HAP-1 (cell line): ENCODE measurements around the gene DYRK1A.

Experiments
- DNase-seq, 2 experiments: peaks; one replicate each; pipeline ENCODE4 v3.0.0-alpha.2; 2016 to 2020; ENCODE audit warnings: low spot score in 2 of 2
- H3K27me3 ChIP-seq: fragments of 250-450 bp; sonication (Bioruptor Pico); 2 replicates; pipeline ENCODE4 v1.5.1; 2020; ENCODE audit warnings: low read depth, mild to moderate bottlenecking, moderate library complexity
- H3K36me3 ChIP-seq: fragments of 250-450 bp; sonication (Bioruptor Pico); replicated peaks from 2 replicates; pipeline ENCODE4 v1.5.1; 2020; ENCODE audit warnings: mild to moderate bottlenecking
- H3K4me1 ChIP-seq: fragments of 250-450 bp; sonication (Bioruptor Pico); 2 replicates; pipeline ENCODE4 v1.5.1; 2020; ENCODE audit warnings: mild to moderate bottlenecking
- H3K4me3 ChIP-seq: fragments of 250-450 bp; sonication (Bioruptor Pico); 2 replicates; pipeline ENCODE4 v1.5.1; 2020; ENCODE audit warnings: mild to moderate bottlenecking, moderate library complexity
- H3K9me3 ChIP-seq: fragments of 250-450 bp; sonication (Bioruptor Pico); 2 replicates; pipeline ENCODE4 v1.5.1; 2020; ENCODE audit warnings: mild to moderate bottlenecking, moderate library complexity
- in situ Hi-C: fragments of 300-500 bp; cut with MboI; formaldehyde crosslinking; loops from 3 replicates; pipeline ENCODE4 v1.14.3; 2020; ENCODE audit warnings: low sequenced_read_pairs, inconsistent platforms, mixed read lengths

Gene DYRK1A

GRCh38 chr21:37407719-37408420, 41.3 kb downstream of the DYRK1A start:
- peaks cover 15% of the 10 kb centered on the region for H3K4me1 ChIP-seq

GRCh38 chr21:37408464-37409193, 42.1 kb downstream of the DYRK1A start:
- H3K9me3 ChIP-seq, result no peaks in the 10 kb centered on the region
- no peaks in the 10 kb centered on the region; the same call in 1 of the 2 replicates for H3K36me3 ChIP-seq
- no peak for DNase-seq
- in situ Hi-C loops, result no loop called here
- H3K27me3 ChIP-seq, result no peaks in the 10 kb centered on the region
- H3K4me1 ChIP-seq, result peaks cover 15% of the 10 kb centered on the region
- no peak overlapping the region for H3K4me3 ChIP-seq

More at GRCh38 chr21:37407719-37408420, 41.3 kb downstream of the DYRK1A start:
- no peak overlapping the region for H3K4me3 ChIP-seq
- DNase-seq, result peak; percentile 40 to 49
- no peaks in the 10 kb centered on the region for H3K9me3 ChIP-seq
- H3K36me3 ChIP-seq, result no peaks in the 10 kb centered on the region; the same call in 1 of the 2 replicates
- in situ Hi-C loops, result no loop called here
- no peaks in the 10 kb centered on the region for H3K27me3 ChIP-seq

GRCh38 chr21:37410639-37411038, 44.1 kb downstream of the DYRK1A start:
- H3K4me3 ChIP-seq, result no peak overlapping the region
- no peaks in the 10 kb centered on the region for H3K9me3 ChIP-seq
- no peaks in the 10 kb centered on the region for H3K27me3 ChIP-seq
- no peaks in the 10 kb centered on the region; the same call in 1 of the 2 replicates for H3K36me3 ChIP-seq
- peaks cover 12% of the 10 kb centered on the region for H3K4me1 ChIP-seq
- no peak for DNase-seq
- in situ Hi-C loops, result no loop called here

- Histone ChIP-seq H3K36me3 (no peaks in the 10 kb centered on the region; the same call in 1 of the 2 replicates), H3K4me3 (no peak overlapping the region), H3K9me3 (no peaks in the 10 kb centered on the region), H3K4me1 (peaks cover 11% of the 10 kb centered on the region), H3K27me3 (no peaks in the 10 kb centered on the region)
- no peak for DNase-seq
- in situ Hi-C loops, result no loop called here
These were observed 46.2 kb downstream of the DYRK1A start for GRCh38 chr21:37412603-37413360.

DNA sequence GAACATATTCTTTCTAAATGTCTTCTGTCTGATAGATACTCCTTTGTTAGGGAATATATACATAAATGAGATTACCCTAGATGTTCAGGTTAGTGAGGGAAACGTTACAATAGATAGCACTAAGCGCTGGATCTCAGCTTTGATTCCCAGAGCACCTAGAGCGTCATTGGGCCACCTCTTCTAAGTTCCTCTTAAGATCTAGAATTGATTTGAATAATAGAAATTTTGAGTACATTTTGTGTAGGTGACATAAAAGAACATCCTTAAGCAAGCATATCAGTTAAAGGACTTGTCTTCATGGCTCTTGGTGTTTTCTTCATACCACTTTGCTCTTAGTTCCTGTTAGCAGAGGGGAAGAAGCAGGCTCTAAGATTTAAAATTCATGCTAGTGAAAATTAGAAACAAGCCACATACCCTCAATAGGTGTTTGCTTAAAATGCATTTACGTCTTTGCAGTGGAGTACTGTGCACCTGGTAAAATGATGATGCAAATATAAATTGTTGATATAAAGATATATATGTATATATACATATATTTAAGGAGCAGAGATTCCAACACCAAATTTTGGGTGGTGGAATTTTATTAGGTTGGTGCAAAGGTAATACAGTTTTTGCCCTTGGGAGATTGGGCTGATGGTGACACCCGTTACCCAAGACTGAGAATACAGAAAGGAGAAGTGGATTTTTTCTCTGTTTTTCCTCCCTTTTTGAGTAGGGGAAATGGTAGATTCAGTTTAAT, 47.1 kb downstream of the DYRK1A start:
- in situ Hi-C loops, result no loop called here
- peaks cover 10% of the 10 kb centered on the region for H3K4me1 ChIP-seq
- no peaks in the 10 kb centered on the region for H3K27me3 ChIP-seq
- no peak overlapping the region for H3K4me3 ChIP-seq
- no peak for DNase-seq
- no peaks in the 10 kb centered on the region; the same call in 1 of the 2 replicates for H3K36me3 ChIP-seq
- no peaks in the 10 kb centered on the region for H3K9me3 ChIP-seq

DNA sequence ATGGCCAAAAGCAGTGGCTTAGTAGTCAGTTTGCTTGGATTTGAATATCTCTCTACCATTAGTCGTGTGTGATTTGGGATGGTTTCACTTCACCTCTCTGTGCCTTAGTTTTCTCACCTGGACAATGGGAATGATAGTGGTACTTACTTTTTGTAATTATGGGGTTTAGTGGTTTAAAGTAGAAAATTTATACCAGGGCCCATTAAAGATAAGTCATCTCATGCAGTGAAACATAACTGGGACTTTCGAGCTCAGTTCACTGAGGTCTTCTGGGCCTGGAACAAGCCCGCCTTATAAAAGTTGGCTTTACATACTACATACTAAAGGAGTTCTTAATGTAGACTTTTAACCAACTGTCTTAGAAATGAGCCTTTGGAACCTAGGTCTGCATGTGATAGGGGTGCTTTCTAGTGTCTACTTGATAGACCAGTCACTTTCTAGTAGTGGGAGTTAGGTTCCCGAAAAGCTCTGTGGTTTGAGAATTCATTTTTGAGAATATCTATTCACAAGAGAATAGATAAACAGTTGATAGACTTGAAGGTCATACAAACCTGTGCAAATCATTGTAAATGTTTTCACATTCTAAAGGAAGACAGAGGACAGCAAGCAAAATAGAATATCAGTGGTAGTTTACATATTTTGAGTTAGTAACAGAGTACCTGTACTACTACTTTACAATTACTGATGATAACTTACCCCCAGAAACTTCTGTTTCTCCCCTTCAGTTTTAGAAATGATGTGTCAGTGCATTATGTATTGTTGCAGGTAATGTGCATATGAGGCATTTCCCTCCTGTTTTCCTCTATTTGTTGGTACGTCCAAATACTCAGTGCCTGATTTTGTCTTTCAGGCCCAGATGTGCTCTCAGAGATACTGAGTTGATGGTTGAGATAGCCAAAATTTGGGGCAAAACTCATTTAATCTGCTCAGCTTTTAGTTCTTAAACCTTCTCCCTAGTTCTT, 48.0 kb downstream of the DYRK1A start:
- no peak for DNase-seq
- no peaks in the 10 kb centered on the region; the same call in 1 of the 2 replicates for H3K36me3 ChIP-seq
- in situ Hi-C loops, result no loop called here
- H3K4me1 ChIP-seq, result peaks cover 10% of the 10 kb centered on the region
- H3K27me3 ChIP-seq, result no peaks in the 10 kb centered on the region
- H3K4me3 ChIP-seq, result no peak overlapping the region
- H3K9me3 ChIP-seq, result no peaks in the 10 kb centered on the region

- Histone ChIP-seq H3K27me3 (no peaks in the 10 kb centered on the region), H3K4me1 (peaks cover 10% of the 10 kb centered on the region), H3K36me3 (no peaks in the 10 kb centered on the region; the same call in 1 of the 2 replicates), H3K9me3 (no peaks in the 10 kb centered on the region), H3K4me3 (no peak overlapping the region)
- no peak for DNase-seq
- in situ Hi-C loops, result no loop called here
These were observed 49.4 kb downstream of the DYRK1A start for GRCh38 chr21:37415939-37416338.

DNA sequence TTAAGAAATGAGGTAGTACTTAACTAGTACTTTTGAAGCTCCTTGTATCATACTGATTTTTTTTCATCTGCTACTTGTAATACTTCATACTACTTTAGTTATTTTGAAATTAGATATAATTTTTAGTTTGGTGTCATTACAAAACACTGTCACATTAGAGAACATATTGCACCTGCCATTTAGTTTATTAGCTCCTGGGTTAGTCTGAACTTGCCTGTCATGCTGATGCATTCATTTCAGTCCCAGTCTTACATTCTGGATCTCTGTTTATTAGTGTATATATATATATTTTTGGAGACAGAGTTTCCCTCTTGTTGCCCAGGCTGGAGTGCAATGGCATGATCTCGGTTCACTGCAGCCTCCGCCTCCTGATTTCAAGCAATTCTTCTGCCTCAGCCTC, 50.3 kb downstream of the DYRK1A start:
- H3K4me3 ChIP-seq, result no peak overlapping the region
- no peaks in the 10 kb centered on the region for H3K27me3 ChIP-seq
- H3K9me3 ChIP-seq, result no peaks in the 10 kb centered on the region
- no peaks in the 10 kb centered on the region; the same call in 1 of the 2 replicates for H3K36me3 ChIP-seq
- no peak for DNase-seq
- in situ Hi-C loops, result no loop called here
- H3K4me1 ChIP-seq, result peaks cover 10% of the 10 kb centered on the region

GRCh38 chr21:37419228-37419906, 52.8 kb downstream of the DYRK1A start:
- no peaks in the 10 kb centered on the region for H3K27me3 ChIP-seq
- no peak for DNase-seq
- peaks cover 8% of the 10 kb centered on the region; the same call in 1 of the 2 replicates for H3K36me3 ChIP-seq
- no peaks in the 10 kb centered on the region for H3K9me3 ChIP-seq
- H3K4me1 ChIP-seq, result peaks cover 10% of the 10 kb centered on the region
- no peak overlapping the region for H3K4me3 ChIP-seq
- in situ Hi-C loops, result no loop called here

DNA sequence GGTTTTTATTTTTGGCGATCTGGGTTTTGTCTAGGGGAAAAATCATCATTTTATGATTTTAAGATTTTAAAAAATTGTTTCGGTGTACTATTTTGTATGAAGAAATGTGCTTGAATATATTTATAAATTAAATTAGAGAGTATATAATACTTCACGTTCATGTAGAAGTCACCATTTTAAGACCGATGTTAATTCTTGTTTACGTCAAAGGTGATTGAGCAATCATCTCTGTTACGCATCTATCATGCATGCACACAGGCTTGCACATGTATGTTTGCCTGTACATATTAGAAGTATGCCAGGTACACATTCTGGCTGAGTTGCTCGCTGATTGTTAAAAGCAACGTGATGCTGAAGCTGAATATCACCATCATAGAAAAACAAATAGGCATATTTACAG, 54.7 kb downstream of the DYRK1A start:
- Histone ChIP-seq H3K4me3 (no peak overlapping the region), H3K9me3 (no peaks in the 10 kb centered on the region), H3K27me3 (no peaks in the 10 kb centered on the region), H3K36me3 (peaks cover 14% of the 10 kb centered on the region), H3K4me1 (peaks cover 10% of the 10 kb centered on the region)
- no peak for DNase-seq
- in situ Hi-C loops, result no loop called here

DNA sequence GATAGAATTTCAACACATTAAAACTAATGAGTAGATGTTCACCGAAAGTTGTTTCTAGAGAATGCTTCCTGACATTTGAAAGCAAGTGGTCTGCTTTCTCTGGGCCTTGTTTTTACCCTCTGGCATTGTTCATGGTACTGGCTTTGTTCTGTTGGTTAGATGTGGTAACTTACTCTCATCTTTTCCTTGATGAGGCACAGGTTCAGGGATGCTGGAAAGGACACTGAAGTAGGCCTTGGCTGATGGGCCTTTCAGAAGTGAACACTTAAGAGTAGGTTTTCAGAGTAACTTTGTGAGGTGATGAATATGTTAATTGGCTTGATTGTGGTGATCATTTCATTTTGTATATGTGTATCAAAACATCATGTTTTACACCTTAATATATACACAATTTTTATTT, 55.8 kb downstream of the DYRK1A start:
- H3K27me3 ChIP-seq, result no peaks in the 10 kb centered on the region
- H3K4me3 ChIP-seq, result no peak overlapping the region
- peaks cover 7% of the 10 kb centered on the region for H3K4me1 ChIP-seq
- H3K9me3 ChIP-seq, result no peaks in the 10 kb centered on the region; the same call in 1 of the 2 replicates
- H3K36me3 ChIP-seq, result peaks cover 14% of the 10 kb centered on the region
- no peak for DNase-seq
- in situ Hi-C loops, result no loop called here

GRCh38 chr21:37423103-37423502, 56.5 kb downstream of the DYRK1A start:
- H3K4me1 ChIP-seq, result peaks cover under 1% of the 10 kb centered on the region; the same call in 1 of the 2 replicates
- no peaks in the 10 kb centered on the region for H3K27me3 ChIP-seq
- no peak overlapping the region for H3K4me3 ChIP-seq
- H3K36me3 ChIP-seq, result peaks cover 14% of the 10 kb centered on the region
- in situ Hi-C loops, result no loop called here
- H3K9me3 ChIP-seq, result no peaks in the 10 kb centered on the region; the same call in 1 of the 2 replicates
- no peak for DNase-seq
